ENCODE data around the gene ATP5F1B.

ATP5F1B gene

GRCh38 chr12:56645201-56645716, 525 bp downstream of the ATP5F1B start:
- DNase-seq (ENCODE audit: low read depth) = no peak

- no peak for DNase-seq (ENCODE audit: low read depth)
Measured at GRCh38 chr12:56644654-56645053, 1.1 kb downstream of the ATP5F1B start.

GRCh38 chr12:56641219-56641618, 4.6 kb downstream of the ATP5F1B start:
- no peak for DNase-seq (ENCODE audit: low read depth)

- no peak for DNase-seq (ENCODE audit: low read depth)
Measured at GRCh38 chr12:56637621-56638020, 8.2 kb downstream of the ATP5F1B start.

DNA sequence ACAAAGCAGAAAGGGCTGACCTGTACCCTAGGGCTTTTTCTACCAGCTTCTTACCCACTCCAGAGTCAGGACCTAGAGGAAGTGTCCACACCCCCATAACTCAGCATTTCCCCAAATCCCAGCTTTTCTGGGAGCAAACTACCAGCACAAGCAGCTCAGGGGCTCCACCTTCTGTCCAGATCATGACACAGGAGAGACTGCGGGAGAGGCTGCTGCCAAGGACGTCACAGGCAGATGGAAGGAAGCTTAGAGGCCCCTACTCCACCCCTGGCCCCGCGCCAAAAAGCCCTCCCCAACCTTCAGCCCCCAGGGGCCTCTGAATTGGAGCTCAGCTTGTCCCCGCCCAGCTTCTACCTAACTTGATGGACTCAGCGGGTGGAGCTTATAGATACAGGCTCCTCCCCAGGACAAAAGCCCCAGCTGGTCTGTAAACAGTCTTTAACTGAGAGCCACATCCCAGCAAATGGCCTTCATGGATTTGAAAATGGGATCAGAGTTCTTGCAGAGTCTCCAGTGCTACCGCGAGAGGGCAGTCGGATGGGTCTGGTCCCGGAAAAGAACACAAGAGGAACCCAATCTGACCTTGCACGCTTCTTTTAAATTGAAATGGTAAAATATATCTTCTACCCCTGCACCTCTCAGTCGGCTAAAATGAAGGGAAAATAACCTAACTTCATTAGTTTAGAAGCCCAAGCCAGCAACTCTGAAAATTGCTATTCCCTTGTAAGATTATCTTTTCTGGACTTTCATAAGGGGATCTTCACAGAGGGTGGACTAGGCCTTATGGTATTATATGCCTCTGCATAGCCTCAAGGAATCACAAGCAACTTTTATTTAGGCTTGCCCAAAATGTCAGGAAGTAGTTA, 8.9 kb downstream of the ATP5F1B start:
- peak; percentile 81 for DNase-seq (ENCODE audit: low read depth)

DNA sequence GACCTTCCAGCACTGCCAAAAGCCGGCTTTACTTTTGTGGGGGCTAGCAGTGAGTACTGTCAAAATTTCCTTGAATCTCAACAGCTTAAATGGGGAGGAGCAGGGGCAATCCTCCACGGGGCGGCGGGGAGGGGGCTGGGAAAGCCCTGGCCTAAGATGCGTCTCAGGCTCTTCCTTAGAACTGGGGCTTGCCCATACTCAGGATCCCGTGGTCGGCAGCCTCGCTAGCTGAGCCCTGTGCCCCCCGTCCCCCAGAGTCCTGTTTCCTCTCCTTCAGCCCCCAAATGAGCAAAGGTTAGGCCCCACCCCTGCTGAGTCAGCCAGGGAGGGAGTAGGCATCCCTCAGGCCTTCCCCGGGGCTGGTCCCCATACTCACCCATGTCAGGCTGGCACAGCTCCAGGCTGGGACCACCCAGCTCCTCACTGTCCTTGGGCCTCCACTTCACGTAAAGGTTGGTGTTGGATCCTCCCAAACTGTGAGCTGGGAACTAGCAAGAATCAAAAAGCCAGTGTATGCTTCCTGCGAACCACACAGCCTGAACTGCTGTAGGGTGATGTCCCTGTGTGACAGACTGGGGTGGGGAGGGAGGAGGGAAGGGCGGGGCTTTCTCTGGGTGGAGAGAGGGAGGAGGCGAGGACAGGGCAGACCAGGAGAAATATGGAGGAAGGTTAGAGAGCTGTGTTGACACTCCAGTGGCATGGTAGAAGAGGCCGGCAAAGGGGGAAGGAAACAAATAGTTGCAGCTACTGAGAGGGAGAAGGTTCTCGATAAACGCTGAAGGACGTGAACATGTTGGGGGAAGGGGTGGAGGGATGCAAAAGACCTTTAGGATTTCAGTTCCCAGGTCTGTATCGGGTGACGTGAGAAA, 9.7 kb downstream of the ATP5F1B start:
- DNase-seq (ENCODE audit: low read depth) = peak; percentile 73

DNA sequence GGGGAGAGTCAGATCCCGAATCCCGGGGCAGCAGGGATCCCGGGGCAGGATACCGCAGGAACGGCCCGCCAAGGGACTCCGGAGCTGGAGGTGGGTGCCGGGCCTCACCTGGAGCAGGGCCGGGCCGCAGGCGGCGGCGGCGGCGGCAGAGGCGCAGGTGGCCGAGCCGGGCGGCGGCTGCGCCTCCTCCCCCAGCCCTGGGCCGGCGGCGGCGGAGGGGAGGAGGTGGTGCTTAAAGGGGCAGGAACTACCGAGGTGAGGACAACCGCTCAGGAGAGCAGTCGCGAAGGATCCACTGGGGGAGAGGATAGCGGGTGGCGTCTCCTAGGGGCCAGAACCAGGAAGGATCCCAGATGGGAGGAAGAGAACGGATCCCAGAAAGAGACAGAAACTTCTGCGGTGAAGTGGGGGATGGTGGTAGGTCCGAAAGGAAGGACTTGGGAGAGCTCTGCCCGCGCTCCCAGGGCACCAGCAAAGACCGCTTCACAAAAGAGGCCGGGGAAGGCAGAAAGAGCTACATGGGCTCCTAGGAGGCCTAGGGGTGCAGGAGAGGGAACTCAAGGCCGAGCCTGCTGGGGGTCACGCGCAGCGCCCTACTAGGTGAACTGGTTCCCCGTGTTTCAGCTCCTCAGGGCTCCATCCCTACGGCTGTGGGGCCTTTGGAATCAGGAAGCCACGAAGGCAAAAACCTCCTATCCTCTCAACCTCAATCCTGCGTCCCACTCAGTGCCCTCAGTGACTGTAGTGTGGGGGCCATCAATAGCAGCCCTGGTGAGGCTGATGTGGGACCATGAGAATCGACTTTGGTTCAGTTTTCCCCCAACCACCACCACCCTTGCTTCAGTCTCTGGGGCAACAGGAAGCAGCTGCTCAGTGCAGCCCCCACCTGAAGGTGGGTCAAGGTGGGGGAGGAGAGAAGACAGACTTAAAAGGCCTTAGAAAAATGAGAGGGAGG, 10.7 kb downstream of the ATP5F1B start:
- peak; percentile 50 for DNase-seq (ENCODE audit: low read depth)

DNA sequence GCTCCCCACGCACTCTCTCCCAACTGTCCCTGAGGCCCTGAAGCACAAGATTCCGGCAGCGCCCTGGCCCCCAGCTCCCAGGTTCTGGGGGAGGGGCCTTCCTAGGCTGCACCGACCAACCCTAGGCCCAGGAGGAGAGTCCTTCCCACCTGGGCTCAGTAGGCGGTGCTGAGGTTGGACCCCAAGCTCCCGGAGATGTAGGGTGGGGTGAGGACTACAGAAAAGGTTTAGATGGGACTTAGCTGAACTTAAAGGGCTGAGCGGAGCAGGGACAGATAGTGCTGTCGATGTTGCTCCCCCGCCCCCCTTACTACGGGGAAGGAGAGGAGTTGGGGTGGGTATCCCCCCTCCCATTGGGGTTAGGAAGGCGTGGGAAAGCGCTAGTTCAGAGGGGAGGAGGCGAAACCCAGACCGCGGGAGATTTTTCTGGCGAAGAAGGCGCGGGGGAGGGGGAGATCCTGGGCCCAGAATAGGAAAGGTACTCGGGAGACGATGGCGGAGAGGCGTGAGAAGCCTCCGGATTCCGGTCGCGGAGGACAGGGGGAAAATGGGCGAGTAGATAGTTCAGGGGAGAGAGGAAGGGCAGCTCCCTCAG, 11.4 kb downstream of the ATP5F1B start:
- peak; percentile 18 for DNase-seq (ENCODE audit: low read depth)

DNA sequence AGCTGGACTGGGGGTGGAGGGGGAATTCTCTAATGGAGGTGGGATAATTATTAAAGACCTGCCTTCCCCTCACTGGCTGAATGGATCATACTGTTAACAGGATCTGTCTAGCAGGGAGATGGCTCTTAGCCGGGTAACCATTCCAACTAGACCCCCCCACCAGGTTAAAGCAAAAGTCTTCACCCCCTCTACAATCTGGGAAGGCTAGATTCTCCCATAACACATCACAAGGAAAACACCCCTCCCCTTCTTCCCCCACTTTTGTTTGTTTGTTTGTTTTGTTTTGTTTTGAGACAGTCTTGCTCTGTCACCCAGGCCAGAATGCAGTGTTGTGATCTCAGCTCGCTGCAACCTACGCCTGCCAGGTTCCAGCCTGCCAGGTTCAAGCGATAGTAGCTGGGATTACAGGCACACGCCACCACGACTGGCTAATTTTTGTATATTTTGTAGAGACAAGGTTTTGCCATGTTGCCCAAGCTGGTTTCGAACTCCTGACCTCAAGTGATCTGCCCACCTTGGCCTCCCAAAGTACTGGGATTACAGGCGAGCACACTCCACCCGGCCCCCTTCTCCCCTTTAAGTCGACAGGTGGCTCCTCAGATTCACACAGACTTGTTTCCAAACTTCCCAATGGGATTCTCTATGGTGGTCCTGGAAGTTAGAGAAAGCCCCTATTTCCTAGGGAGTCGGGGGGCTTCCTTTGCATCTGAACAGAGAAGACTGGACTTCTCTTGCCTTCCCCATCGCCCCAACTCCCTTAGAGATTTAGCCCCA, 12.1 kb downstream of the ATP5F1B start:
- no peak for DNase-seq (ENCODE audit: low read depth)

DNA sequence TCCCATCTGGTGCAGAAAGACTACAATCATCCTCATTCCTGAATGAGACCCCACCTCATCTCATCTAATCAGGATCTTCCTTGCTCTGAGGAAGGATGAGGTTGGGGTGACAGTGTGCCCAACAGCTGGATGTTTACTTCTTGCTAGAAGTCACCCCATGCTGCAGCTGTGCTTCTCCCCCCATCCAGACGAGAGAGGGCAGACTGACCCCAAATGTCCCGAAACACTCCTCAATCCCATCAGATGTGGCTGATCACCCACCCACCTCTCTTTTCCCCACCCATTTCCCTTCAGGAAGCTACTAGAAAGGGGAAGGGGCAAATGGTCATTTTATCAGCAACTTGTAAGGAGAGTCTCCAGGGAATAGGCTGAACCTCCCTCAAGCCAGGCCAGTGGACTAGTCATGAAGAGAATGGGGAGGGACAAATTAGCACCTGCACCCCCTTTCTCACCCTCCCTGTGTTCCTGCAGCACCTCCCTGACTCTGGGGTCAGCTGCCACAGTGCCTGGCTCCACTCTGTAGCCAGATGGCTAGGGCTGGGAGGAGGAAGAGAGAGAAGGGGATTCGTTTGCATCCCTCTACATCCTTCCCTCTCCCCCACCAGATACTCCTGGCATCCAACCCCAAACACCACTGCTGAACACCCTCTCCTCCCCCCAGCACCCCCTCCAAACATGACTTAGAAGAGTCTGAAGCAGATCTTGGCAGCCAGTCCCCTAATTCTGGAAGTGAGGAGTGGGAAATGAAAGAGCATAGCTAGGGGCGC, 12.9 kb downstream of the ATP5F1B start:
- no peak for DNase-seq (ENCODE audit: low read depth)

- DNase-seq (ENCODE audit: low read depth) = peak; percentile 53
Measured at GRCh38 chr12:56631790-56632700, 13.7 kb downstream of the ATP5F1B start.

DNA sequence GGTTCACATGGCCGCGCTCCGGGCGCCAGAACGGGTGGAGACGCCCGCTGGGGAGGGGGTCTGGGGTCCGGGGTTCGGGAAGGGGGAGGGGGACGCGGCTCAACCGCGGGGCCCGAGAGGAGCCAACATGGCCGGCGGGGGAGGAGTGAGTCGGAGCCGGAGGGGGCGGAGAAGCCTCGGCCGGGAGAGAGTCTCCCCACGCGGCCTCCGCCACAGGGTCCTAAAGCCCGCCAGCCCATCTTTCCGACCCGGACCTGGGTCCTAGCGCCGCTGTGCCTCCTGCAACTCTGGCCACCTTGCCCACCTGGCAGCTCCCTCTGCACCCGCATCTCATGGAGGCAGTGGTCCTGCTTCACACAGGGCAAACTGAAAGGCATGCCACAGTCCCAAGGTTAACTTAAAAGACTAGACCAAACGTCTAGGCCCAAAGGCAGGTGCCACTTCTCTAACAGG, 15.6 kb downstream of the ATP5F1B start, which contains the start of gene BAZ2A:
Gene BAZ2A, minus strand, starts transcription at position 147 of the 453 bp plus-strand sequence. CDS start 12,796 bp downstream, outside the sequence.
- peak; percentile 78 for DNase-seq (ENCODE audit: low read depth)

DNA sequence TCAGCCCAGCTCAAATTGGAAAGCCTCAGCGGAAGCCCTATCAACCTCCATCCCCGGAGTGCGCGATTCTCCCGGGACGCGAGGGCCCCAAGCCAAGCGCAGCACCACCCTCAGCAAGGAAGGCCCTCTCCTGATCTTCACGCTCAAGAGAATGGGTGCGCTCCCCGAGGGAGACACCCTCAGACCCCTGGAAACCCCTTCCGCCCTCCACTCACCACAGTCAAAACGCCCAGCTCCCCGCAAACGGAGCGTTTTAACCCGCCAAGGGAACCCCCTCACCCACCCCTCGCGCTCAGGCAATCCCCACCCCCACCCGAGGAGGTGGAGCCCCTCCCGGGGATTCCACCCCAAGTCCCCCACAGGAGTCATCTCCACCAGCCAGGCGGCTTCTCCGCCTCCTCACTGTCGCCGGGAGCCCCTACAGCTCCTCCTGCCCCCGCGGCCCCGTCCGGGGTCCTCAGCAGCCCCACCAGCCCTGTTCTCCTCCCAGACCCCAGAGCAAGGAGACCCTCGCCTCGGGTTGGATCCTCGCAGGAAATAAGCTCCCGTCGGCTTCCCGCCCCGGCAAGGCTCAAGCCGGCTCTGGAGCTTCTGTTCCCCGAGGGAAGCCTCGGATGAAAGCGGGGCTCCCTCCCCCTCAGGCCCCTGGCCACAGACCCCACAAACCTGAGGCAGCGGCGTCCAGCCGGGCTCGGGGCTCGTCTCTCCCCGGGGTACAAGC, 16.2 kb downstream of the ATP5F1B start:
- peak; percentile 48 for DNase-seq (ENCODE audit: low read depth)

- DNase-seq (ENCODE audit: low read depth) = peak; percentile 33
Measured at GRCh38 chr12:56628671-56629458, 16.9 kb downstream of the ATP5F1B start.

- no peak for DNase-seq (ENCODE audit: low read depth)
Measured at GRCh38 chr12:56626701-56627100, 19.1 kb downstream of the ATP5F1B start.

DNA sequence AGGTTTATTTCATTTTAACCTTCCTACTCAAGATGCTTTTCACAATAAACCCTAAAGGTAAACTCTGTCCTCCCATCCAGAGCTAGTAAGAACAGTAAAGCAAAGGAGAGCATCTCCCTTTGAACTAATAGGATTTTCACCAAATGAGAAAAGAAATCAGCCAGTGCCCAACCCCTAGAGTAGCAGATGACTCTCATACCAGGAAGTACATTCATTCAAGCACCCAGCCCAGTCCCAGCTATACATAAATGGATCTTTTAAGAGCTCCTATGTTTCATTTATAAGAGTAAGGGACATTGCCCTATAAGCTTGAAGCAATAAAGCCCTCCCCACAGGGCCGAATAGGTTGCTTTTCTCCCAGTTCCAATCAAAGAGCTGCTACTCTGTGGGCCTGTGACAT, 23.2 kb downstream of the ATP5F1B start:
- no peak for DNase-seq (ENCODE audit: low read depth)

- DNase-seq (ENCODE audit: low read depth) = no peak
Measured at GRCh38 chr12:56616925-56617324, 28.9 kb downstream of the ATP5F1B start.
